Brain microvascular endothelial cell (primary cell): ENCODE data around the gene CAMK1D.

Source experiments
- DNase-seq: peaks from one replicate; pipeline ENCODE4 v3.0.0-alpha.2; 2020
- H3K27ac ChIP-seq: fragments of 250-450 bp; sonication (Bioruptor Pico); 2 replicates; pipeline ENCODE4 v1.5.1; 2020; ENCODE audit warnings: mild to moderate bottlenecking, moderate library complexity
- H3K27me3 ChIP-seq: fragments of 250-450 bp; sonication (Bioruptor Pico); replicated peaks from 2 replicates; pipeline ENCODE4 v1.5.1; 2020; ENCODE audit warnings: mild to moderate bottlenecking
- H3K36me3 ChIP-seq: fragments of 250-450 bp; sonication (Bioruptor Pico); replicated peaks from 2 replicates; pipeline ENCODE4 v1.5.1; 2020; ENCODE audit warnings: mild to moderate bottlenecking
- H3K4me3 ChIP-seq: 2 replicates; pipeline ENCODE4 v1.5.1; 2011; ENCODE audit warnings: low read depth, mild to moderate bottlenecking, control low read depth, low read length, moderate library complexity
- CTCF ChIP-seq: IDR thresholded peaks from 2 replicates; pipeline ENCODE4 v1.5.1; 2011; ENCODE audit warnings: low read depth, mild to moderate bottlenecking, moderate library complexity, low read length, control low read depth, inconsistent platforms; ENCODE audit errors: missing control alignments
- in situ Hi-C: cut with HindIII; loops from 2 replicates; pipeline ENCODE4 v1.10.0; 2017; ENCODE audit warnings: low sequenced_read_pairs, low pct_ligation_motif_present

CAMK1D gene

GRCh38 chr10:12595936-12596576 is 246.7 kb downstream of the CAMK1D start:
- Histone ChIP-seq H3K36me3 (no peaks in the 10 kb centered on the region), H3K27ac (no peak overlapping the region), H3K4me3 (no peak overlapping the region), H3K27me3 (no peaks in the 10 kb centered on the region)
- no peak for DNase-seq
- no peak for TF ChIP-seq CTCF
- in situ Hi-C loops = no loop called here

- Histone ChIP-seq H3K27ac (no peak overlapping the region), H3K4me3 (no peak overlapping the region), H3K27me3 (no peaks in the 10 kb centered on the region), H3K36me3 (no peaks in the 10 kb centered on the region)
- DNase-seq = no peak
- in situ Hi-C loops = no loop called here
- no peak for TF ChIP-seq CTCF
Observed at GRCh38 chr10:12597176-12597575, 247.8 kb downstream of the CAMK1D start.

GRCh38 chr10:12597788-12598765 is 248.7 kb downstream of the CAMK1D start:
- Histone ChIP-seq H3K4me3 (no peak overlapping the region), H3K36me3 (no peaks in the 10 kb centered on the region), H3K27ac (no peak overlapping the region), H3K27me3 (no peaks in the 10 kb centered on the region)
- in situ Hi-C loops = no loop called here
- no peak for TF ChIP-seq CTCF
- no peak for DNase-seq

GRCh38 chr10:12600652-12601051 is 251.3 kb downstream of the CAMK1D start:
- no peaks in the 10 kb centered on the region for H3K27me3 ChIP-seq
- in situ Hi-C loops = no loop called here
- TF ChIP-seq CTCF = no peak
- DNase-seq = no peak
- H3K4me3 ChIP-seq = no peak overlapping the region
- H3K36me3 ChIP-seq = no peaks in the 10 kb centered on the region
- no peak overlapping the region for H3K27ac ChIP-seq

GRCh38 chr10:12602521-12602920 is 253.2 kb downstream of the CAMK1D start:
- DNase-seq = no peak
- TF ChIP-seq CTCF = no peak
- H3K27ac ChIP-seq = no peak overlapping the region
- no peaks in the 10 kb centered on the region for H3K27me3 ChIP-seq
- no peaks in the 10 kb centered on the region for H3K36me3 ChIP-seq
- in situ Hi-C loops = no loop called here
- H3K4me3 ChIP-seq = no peak overlapping the region
